GM18499 (cell line): ENCODE measurements around the gene ABHD8.

Source experiments
- ATAC-seq: cut with Tn5 transposase; IDR thresholded peaks from one replicate; pipeline ENCODE4 v1.9.1; 2021; ENCODE audit warnings: moderate number of reproducible peaks; ENCODE audit not compliant: insufficient read depth, unreplicated experiment

Gene ABHD8

GRCh38 chr19:17266975-17267788 is 36.0 kb downstream of the ABHD8 start, which contains the start of gene BABAM1:
TSS of gene BABAM1 (plus strand) at chr19:17267443. CDS start at chr19:17268807, 1,364 bp downstream.
- ATAC-seq, result peak; percentile 82

GRCh38 chr19:17266589-17266974 is 36.6 kb downstream of the ABHD8 start:
- ATAC-seq, result no peak

GRCh38 chr19:17266026-17266425 is 37.2 kb downstream of the ABHD8 start:
- no peak for ATAC-seq

- no peak for ATAC-seq
Observed at GRCh38 chr19:17264641-17264979, 38.6 kb downstream of the ABHD8 start, which contains the start of gene USHBP1. TSS of gene USHBP1 (minus strand) at chr19:17264745. CDS start at chr19:17264299, 446 bp downstream.

- ATAC-seq, result no peak
Observed at GRCh38 chr19:17263712-17264640, 39.2 kb downstream of the ABHD8 start.

GRCh38 chr19:17262557-17262956 is 40.7 kb downstream of the ABHD8 start:
- ATAC-seq, result no peak

- ATAC-seq, result peak; percentile 52
Observed at GRCh38 chr19:17260842-17261325, 42.3 kb downstream of the ABHD8 start.

- ATAC-seq, result no peak
Observed at GRCh38 chr19:17259934-17260333, 43.3 kb downstream of the ABHD8 start.

- ATAC-seq, result no peak
Observed at GRCh38 chr19:17259118-17259780, 44.0 kb downstream of the ABHD8 start.

- ATAC-seq, result no peak
Observed at GRCh38 chr19:17256130-17256529, 47.1 kb downstream of the ABHD8 start.

- ATAC-seq, result no peak
Observed at GRCh38 chr19:17255150-17255621, 48.0 kb downstream of the ABHD8 start.

- no peak for ATAC-seq
Observed at GRCh38 chr19:17254636-17255035, 48.6 kb downstream of the ABHD8 start.

- no peak for ATAC-seq
Observed at GRCh38 chr19:17249887-17250548, 53.2 kb downstream of the ABHD8 start.

- no peak for ATAC-seq
Observed at GRCh38 chr19:17248011-17248776, 55.0 kb downstream of the ABHD8 start.

GRCh38 chr19:17246681-17247425 is 56.4 kb downstream of the ABHD8 start:
- no peak for ATAC-seq

- ATAC-seq, result no peak
Observed at GRCh38 chr19:17245535-17245984, 57.7 kb downstream of the ABHD8 start, which contains the start of gene NR2F6. TSS of gene NR2F6 (minus strand) at chr19:17245919. CDS start at chr19:17245220, 699 bp downstream.

GRCh38 chr19:17244618-17245534 is 58.3 kb downstream of the ABHD8 start:
- ATAC-seq, result no peak
